GM21786 (cell line): ENCODE data around the gene ZNF836.
"Not testable (repeated sequence)": the region's sequence is repeated elsewhere in the genome, so short reads cannot be mapped to it uniquely, and the experiment has no call there.

Experiments used
- ATAC-seq: cut with Tn5 transposase; IDR thresholded peaks from one replicate; pipeline ENCODE4 v1.9.1; 2021; ENCODE audit not compliant: unreplicated experiment

Gene ZNF836

GRCh38 chr19:52171321-52172169, at the start of gene ZNF836:
Gene ZNF836, minus strand, starts transcription at chr19:52171621. Its CDS starts 3,549 bp downstream, at chr19:52168072.
- no peak for ATAC-seq

GRCh38 chr19:52221031-52221430, 49.6 kb upstream of the ZNF836 start:
- no peak for ATAC-seq

GRCh38 chr19:52219611-52220010, 48.2 kb upstream of the ZNF836 start:
- no peak for ATAC-seq

- no peak for ATAC-seq
These were observed 46.2 kb upstream of the ZNF836 start for GRCh38 chr19:52217576-52217975.

GRCh38 chr19:52216401-52216800, 45.0 kb upstream of the ZNF836 start:
- no peak for ATAC-seq

- ATAC-seq = no peak
These were observed 42.8 kb upstream of the ZNF836 start for GRCh38 chr19:52214241-52214640.

GRCh38 chr19:52212572-52213255, 41.3 kb upstream of the ZNF836 start:
- no peak for ATAC-seq

- no peak for ATAC-seq
These were observed 40.6 kb upstream of the ZNF836 start for GRCh38 chr19:52211926-52212571.

GRCh38 chr19:52211203-52211602, 39.8 kb upstream of the ZNF836 start:
- no peak for ATAC-seq

- no peak for ATAC-seq
These were observed 35.1 kb upstream of the ZNF836 start for GRCh38 chr19:52206481-52206880.

GRCh38 chr19:52200755-52201391, 29.5 kb upstream of the ZNF836 start:
- ATAC-seq = not testable (repeated sequence)

- ATAC-seq = no peak
These were observed 28.6 kb upstream of the ZNF836 start for GRCh38 chr19:52200044-52200443.

GRCh38 chr19:52198678-52199077, 27.3 kb upstream of the ZNF836 start:
- no peak for ATAC-seq

- ATAC-seq = no peak
These were observed 26.5 kb upstream of the ZNF836 start for GRCh38 chr19:52197964-52198363.

- no peak for ATAC-seq
These were observed 25.0 kb upstream of the ZNF836 start for GRCh38 chr19:52196256-52196967.

- no peak for ATAC-seq
These were observed 20.5 kb upstream of the ZNF836 start for GRCh38 chr19:52191951-52192350.

- ATAC-seq = no peak
These were observed 20.0 kb upstream of the ZNF836 start for GRCh38 chr19:52191389-52191788.

- ATAC-seq = no peak
These were observed 19.3 kb upstream of the ZNF836 start for GRCh38 chr19:52190487-52191293.

GRCh38 chr19:52189735-52190486, 18.5 kb upstream of the ZNF836 start, which contains the start of gene PPP2R1A:
Gene PPP2R1A, plus strand, starts transcription at chr19:52190052. Its CDS starts 45 bp downstream, at chr19:52190097.
- peak; percentile 92 for ATAC-seq
